GM18907 (cell line): ENCODE measurements around the gene SEC16A.
A peak's percentile ranks its signal among the peaks of the same experiment; 100 is the strongest.

Source experiments
- ATAC-seq: cut with Tn5 transposase; IDR thresholded peaks from one replicate; pipeline ENCODE4 v1.9.1; 2021; ENCODE audit warnings: mild to moderate bottlenecking, moderate library complexity; ENCODE audit not compliant: unreplicated experiment

Gene SEC16A

GRCh38 chr9:136403915-136404800 is 78.7 kb downstream of the SEC16A start:
- ATAC-seq: no peak

GRCh38 chr9:136403538-136403914 is 79.3 kb downstream of the SEC16A start:
- no peak for ATAC-seq

- no peak for ATAC-seq
Observed at GRCh38 chr9:136402067-136402466, 80.8 kb downstream of the SEC16A start.

GRCh38 chr9:136401173-136401922 is 81.5 kb downstream of the SEC16A start:
- no peak for ATAC-seq

GRCh38 chr9:136400038-136400834 is 82.6 kb downstream of the SEC16A start, which contains the start of gene SNAPC4:
Gene SNAPC4 (minus strand): TSS chr9:136400170. CDS start chr9:136398428, 1,742 bp downstream.
- ATAC-seq: peak; percentile 62

GRCh38 chr9:136399176-136400037 is 83.4 kb downstream of the SEC16A start:
- peak; percentile 34 for ATAC-seq

- ATAC-seq: no peak
Observed at GRCh38 chr9:136398286-136398685, 84.6 kb downstream of the SEC16A start.

- ATAC-seq: no peak
Observed at GRCh38 chr9:136397643-136398042, 85.2 kb downstream of the SEC16A start.

- no peak for ATAC-seq
Observed at GRCh38 chr9:136396219-136396515, 86.7 kb downstream of the SEC16A start.

- ATAC-seq: no peak
Observed at GRCh38 chr9:136395345-136396218, 87.3 kb downstream of the SEC16A start.

- ATAC-seq: no peak
Observed at GRCh38 chr9:136395020-136395340, 87.9 kb downstream of the SEC16A start.

- ATAC-seq: no peak
Observed at GRCh38 chr9:136394312-136395019, 88.4 kb downstream of the SEC16A start.

- ATAC-seq: no peak
Observed at GRCh38 chr9:136393531-136393930, 89.3 kb downstream of the SEC16A start.

- ATAC-seq: no peak
Observed at GRCh38 chr9:136392538-136393449, 90.0 kb downstream of the SEC16A start.

- no peak for ATAC-seq
Observed at GRCh38 chr9:136391737-136392537, 90.9 kb downstream of the SEC16A start.
